Cortex of kidney (tissue), 1 donor: Measurements from ENCODE around the gene RANBP10.
"Not testable (repeated sequence)": the region's sequence is repeated elsewhere in the genome, so short reads cannot be mapped to it uniquely, and the experiment has no call there.

ENCODE experiments used
- DNase-seq: peaks from one replicate; lab custom pipeline; 2025; lab: John Stamatoyannopoulos, UW

RANBP10 gene

GRCh38 chr16:67713647-67714273, 92.6 kb downstream of the RANBP10 start:
- DNase-seq: no peak

GRCh38 chr16:67710607-67711006, 95.8 kb downstream of the RANBP10 start:
- DNase-seq: no peak

GRCh38 chr16:67709050-67709449, 97.3 kb downstream of the RANBP10 start:
- no peak for DNase-seq

GRCh38 chr16:67708368-67708771, 98.0 kb downstream of the RANBP10 start:
- no peak for DNase-seq

GRCh38 chr16:67707790-67708189, 98.6 kb downstream of the RANBP10 start:
- DNase-seq: no peak

GRCh38 chr16:67707210-67707609, 99.2 kb downstream of the RANBP10 start:
- no peak for DNase-seq

- DNase-seq: no peak
These were observed 102.2 kb downstream of the RANBP10 start for GRCh38 chr16:67704110-67704509.

GRCh38 chr16:67703626-67704025, 102.7 kb downstream of the RANBP10 start:
- no peak for DNase-seq

GRCh38 chr16:67702130-67702529, 104.2 kb downstream of the RANBP10 start:
- no peak for DNase-seq

- no peak for DNase-seq
These were observed 104.9 kb downstream of the RANBP10 start for GRCh38 chr16:67701420-67701819.

- DNase-seq: no peak
These were observed 107.1 kb downstream of the RANBP10 start for GRCh38 chr16:67699265-67699664.

- DNase-seq: no peak
These were observed 108.8 kb downstream of the RANBP10 start for GRCh38 chr16:67697422-67698185.

- DNase-seq: no peak
These were observed 111.7 kb downstream of the RANBP10 start for GRCh38 chr16:67694611-67695010.

GRCh38 chr16:67693517-67694285, 112.7 kb downstream of the RANBP10 start:
- not testable (repeated sequence) for DNase-seq

GRCh38 chr16:67685388-67686112, 120.8 kb downstream of the RANBP10 start:
- no peak for DNase-seq

GRCh38 chr16:67683767-67684166, 122.6 kb downstream of the RANBP10 start:
- no peak for DNase-seq

GRCh38 chr16:67679935-67680897, 126.1 kb downstream of the RANBP10 start:
- no peak for DNase-seq

- DNase-seq: no peak
These were observed 127.9 kb downstream of the RANBP10 start for GRCh38 chr16:67678354-67679023.

- DNase-seq: no peak
These were observed 128.6 kb downstream of the RANBP10 start for GRCh38 chr16:67677712-67678111.

GRCh38 chr16:67676939-67677338, 129.4 kb downstream of the RANBP10 start:
- no peak for DNase-seq
